ENCODE data around the gene C1QB.
"Not testable (repeated sequence)": the region's sequence is repeated elsewhere in the genome, so short reads cannot be mapped to it uniquely, and the experiment has no call there.

C1QB gene

DNA sequence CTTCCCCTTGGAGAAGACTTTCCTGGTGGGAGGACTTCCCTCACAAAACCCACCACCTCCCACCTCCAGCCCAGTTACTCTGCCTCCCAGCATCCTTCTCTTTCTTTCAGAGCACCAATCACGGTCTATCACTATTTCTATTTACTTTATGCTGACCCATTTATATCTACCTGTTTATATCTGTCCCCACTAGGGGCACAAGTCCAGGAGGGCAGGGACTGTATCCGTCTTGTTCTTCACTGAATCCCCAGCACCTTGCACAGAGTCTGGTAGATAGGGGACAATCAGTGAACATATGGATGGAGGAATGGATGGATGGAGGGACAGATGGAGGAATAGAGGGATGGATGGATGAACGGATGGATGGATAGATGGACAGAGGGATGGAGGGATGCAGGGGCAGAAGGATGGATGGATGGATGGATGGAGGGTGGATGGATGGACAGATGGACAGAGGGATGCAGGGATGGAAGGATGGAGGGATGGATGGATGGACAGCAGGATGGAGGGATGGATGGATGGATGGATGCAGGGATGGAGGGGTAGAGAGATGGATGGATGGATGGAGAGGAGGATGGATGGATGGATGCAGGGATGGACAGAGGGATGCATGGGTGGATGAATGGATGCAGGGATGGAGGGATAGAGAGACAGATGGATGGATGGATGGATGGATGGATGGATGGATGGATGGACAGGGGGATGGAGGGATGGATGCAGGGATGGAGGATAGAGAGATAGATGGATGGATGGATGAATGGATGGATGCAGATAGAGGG, 5.5 kb downstream of the C1QB start:
- no peak for DNase-seq (ENCODE audit: low read depth, low spot score)

DNA sequence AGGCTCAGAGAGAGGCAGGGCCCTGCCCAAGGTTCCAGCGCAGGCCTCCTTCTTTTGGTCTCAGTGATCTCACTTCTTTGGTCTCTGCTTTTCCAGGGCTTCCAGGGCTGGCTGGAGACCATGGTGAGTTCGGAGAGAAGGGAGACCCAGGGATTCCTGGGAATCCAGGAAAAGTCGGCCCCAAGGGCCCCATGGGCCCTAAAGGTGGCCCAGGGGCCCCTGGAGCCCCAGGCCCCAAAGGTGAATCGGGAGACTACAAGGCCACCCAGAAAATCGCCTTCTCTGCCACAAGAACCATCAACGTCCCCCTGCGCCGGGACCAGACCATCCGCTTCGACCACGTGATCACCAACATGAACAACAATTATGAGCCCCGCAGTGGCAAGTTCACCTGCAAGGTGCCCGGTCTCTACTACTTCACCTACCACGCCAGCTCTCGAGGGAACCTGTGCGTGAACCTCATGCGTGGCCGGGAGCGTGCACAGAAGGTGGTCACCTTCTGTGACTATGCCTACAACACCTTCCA, 7.7 kb downstream of the C1QB start:
- DNase-seq (ENCODE audit: low read depth, low spot score) = no peak
- H3K4me3 ChIP-seq (ENCODE audit: low read length) = no peak overlapping the region

More for the DNA sequence above, 5.5 kb downstream of the C1QB start:
- H3K4me3 ChIP-seq (ENCODE audit: low read length) = no peak overlapping the region

DNA sequence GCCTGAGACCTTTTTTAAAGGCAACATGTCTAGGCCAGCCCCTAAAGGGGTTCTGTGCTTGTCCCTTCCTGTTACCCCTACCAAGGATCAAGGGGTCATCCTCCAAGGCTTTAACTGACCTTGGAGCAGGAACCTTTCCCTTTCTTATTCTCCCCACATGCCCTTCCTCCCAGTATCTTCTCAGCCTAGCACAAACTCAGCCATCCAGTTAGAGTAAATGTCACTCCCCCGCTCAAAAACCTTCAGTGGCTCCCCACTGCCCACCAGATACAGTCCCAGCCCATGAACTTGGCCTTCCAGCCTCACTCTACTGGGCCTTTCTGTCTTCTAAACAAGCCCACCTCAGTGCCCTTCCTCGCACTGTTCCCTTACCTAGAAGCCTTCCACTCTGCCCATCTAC, 8.8 kb downstream of the C1QB start:
- no peak for DNase-seq (ENCODE audit: low read depth, low spot score)

DNA sequence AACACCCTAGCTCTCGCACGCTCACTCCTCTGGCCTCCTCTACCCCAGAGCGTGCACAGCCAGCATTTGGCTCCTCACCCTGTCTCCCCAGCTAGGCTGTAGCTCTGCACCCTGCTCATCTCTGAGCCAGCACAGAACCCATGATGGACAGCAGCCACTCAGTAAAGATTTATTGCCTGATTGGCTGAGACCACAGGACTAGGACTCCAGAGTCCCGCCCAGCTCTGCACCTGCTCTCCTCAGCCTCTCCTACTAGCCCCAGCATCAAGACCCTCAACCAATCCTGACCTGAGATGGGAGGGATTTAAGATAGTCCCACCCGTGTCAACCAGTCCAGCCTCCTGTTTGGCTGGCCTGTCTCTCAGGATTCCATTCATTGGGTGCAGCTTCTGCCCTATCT, 9.3 kb downstream of the C1QB start:
- peak; percentile 81 for DNase-seq (ENCODE audit: low read depth, low spot score)
- H3K4me3 ChIP-seq (ENCODE audit: low read length) = no peak overlapping the region

More for the DNA sequence above, 8.8 kb downstream of the C1QB start:
- no peak overlapping the region for H3K4me3 ChIP-seq (ENCODE audit: low read length)

DNA sequence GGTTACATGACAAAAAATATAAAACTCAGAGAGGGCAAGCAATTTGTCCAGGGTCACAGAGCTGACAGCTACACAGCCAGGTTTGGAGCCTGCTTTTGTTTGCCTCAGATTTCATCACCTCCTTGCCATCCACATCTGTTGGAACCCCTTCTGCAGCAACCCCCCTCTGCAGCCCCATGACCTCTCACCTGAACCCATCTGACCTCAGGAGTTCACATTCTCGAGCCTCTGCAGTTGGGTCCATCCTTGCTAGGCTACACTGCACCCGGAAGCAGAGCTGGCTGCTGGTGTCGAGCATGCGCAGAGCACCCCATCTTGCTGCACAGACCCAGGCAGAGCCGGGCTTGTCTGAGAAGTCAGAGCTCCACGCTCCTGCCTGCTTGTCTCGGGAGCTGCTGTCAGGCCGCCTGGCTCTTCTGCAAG, 10.0 kb downstream of the C1QB start:
- DNase-seq (ENCODE audit: low read depth, low spot score) = no peak
- no peak overlapping the region for H3K4me3 ChIP-seq (ENCODE audit: low read length)

DNA sequence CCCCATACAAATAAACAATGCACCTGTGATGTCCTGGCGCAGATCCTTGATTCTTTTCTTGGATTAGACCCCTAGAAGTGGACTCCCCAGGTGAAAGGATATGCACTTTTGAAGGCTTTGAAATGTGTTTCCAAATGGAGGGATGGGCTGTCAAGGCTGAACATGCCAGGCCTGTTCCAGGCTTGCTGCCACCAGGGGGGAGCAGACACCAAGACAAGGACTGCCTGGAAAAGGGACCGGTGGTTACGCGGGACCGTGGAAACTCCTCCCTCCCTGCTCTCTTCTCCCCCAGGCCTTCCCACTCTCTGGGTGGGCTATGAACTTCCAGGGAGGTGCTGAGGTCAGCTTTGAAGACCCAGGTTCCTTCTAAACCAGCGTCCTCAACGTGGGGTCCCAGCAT, 12.7 kb downstream of the C1QB start:
- no peak for DNase-seq (ENCODE audit: low read depth, low spot score)
- no peak overlapping the region for H3K4me3 ChIP-seq (ENCODE audit: low read length)

DNA sequence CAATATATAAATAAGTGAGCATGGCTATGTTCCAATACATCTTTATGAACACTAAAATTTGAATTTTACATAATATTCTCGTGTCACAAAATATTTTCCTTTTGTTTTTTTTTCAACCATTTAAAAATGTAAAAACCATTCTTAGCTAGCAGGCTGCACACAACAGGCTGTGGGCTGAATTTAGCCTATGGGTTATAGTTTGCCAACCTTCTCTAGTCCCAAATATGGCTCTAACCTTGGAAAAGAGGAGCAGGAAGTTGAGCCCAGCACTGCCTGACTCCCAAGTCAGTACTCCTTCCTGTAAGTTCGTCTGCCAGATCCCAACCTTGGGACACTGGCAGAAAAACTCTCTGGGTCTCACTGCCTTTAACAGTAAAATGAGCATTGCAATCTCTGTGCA, 13.4 kb downstream of the C1QB start:
- DNase-seq (ENCODE audit: low read depth, low spot score) = no peak
- H3K4me3 ChIP-seq (ENCODE audit: low read length) = no peak overlapping the region

DNA sequence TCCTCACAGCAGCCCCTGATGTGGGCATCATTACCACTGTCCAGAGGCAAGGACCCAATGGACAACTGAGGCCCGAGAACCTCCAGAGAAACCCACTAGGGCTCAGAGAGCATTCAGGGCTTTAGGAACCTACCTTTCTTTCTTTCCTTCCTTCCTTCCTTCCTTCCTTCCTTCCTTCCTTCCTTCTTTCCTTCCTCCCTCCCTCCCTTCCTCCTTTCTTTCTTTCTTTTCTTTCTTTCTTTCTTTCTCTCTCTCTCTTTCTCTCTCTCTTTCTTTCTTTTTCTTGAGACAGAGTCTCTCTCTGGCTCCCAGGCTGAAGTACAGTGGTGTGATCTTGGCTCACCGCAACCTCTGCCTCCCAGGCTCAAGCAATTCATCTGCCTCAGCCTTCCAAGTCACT, 15.8 kb downstream of the C1QB start:
- not testable (repeated sequence) for H3K4me3 ChIP-seq (ENCODE audit: low read length); DNase-seq (ENCODE audit: low read depth, low spot score)

DNA sequence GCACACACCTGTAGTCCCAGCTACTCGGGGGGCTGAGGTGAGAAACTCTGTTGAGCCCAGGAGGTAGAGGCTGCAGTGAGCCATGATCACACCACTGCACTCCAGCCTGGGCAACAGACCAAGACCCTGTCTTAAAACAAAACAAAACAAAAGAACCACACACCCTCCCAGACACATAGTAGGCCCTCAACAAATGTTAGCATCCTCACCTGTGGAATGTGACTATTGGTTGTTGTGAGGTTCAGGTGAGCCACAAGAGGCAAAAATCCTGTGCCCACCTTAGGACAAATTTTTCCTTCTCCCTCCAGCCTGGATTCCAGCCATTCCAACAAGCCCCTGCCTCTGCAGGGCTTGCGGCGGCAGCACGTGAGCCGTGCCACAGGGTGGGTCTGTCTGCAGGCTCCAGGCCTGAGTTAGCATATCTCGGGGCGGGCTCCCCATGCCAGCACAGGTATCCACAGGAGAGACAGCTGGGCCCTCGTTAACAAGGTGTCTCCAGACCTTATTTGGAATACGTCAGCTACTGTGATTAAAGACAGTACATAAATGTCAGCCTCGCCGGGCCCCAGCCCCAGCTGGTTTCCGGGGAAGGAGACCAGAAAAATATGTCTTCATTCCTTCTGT, 17.4 kb downstream of the C1QB start:
- H3K4me3 ChIP-seq (ENCODE audit: low read length) = no peak overlapping the region
- no peak for DNase-seq (ENCODE audit: low read depth, low spot score)

DNA sequence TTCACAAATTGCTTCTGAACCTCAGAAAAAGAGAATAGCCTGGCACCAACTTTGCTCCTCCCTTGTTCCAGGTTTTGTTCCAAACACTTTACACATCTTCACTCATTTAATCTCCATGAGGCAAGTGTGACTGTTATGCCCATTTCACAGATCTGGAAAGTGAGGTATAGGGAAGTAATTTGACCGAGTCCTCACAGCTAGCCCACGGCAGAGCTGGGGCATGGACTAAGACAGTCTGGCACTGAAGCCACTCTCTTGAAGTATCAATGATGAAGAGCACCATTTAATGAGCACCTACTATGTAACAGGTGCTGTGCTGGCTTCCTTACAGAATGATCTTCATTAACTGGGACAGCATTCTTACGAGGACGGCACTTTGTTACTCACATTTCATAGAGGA, 19.0 kb downstream of the C1QB start:
- no peak overlapping the region for H3K4me3 ChIP-seq (ENCODE audit: low read length)
- DNase-seq (ENCODE audit: low read depth, low spot score) = no peak

DNA sequence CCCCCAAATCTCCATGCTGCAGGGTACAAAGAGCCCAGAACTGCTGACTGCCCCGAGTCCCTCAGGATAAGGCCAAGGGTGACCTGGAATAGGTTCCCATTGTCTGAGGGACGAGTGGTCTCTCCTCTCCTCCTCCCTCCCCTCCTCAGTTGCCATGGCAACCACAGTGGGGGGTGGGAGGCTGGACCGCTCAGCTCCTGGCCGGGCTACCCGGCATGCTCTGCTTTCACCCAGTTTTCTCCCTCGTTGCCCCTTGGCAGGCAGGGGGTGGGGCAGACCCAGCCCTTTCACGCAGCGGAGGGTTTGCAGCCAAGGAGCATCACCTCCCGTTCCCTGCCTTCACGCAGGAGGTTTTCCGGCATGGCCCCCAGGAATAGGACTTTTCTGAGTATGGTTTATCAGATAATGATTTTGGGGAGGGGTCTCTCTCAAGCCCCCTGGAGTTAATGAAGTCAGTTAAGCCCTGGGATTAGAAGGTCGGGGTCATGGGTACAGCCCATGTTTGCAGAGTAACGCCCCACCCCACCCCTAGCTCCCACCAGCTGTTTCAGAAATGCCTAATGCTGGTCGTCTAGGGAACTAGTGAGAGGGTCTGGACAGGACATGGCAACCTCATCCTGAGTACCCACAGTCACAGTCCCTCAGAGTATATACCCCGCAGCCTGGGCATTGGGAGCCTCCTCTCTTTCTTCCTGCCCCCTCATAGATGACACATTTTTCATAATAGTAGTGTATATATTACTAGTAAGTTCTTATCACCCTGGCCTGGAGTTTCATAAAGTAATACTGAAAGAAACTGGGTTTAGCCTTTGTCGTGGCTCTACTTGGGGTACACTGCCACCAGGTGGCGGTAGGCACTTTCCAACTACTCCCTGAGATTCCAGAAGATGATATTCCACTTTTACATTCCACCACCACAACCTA, 20.7 kb downstream of the C1QB start:
- no peak for DNase-seq (ENCODE audit: low read depth, low spot score)
- H3K4me3 ChIP-seq (ENCODE audit: low read length) = no peak overlapping the region

DNA sequence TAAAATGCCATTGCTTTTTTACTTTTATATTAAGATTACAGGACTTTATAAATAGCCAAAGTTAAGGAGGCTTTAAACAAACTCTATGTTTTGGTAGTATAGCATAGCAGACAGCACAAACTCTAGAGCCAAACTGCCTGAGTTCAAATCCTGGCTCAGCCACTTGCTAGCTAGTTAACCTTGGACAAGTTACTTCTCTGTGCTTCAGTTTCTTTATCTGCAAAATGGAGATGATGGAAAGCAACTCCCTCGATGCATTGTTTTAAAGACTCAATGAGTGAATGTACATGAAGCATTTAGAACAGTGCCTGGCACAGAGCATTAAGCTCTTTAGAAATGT, 21.3 kb downstream of the C1QB start:
- DNase-seq (ENCODE audit: low read depth, low spot score) = no peak
- no peak overlapping the region for H3K4me3 ChIP-seq (ENCODE audit: low read length)

DNA sequence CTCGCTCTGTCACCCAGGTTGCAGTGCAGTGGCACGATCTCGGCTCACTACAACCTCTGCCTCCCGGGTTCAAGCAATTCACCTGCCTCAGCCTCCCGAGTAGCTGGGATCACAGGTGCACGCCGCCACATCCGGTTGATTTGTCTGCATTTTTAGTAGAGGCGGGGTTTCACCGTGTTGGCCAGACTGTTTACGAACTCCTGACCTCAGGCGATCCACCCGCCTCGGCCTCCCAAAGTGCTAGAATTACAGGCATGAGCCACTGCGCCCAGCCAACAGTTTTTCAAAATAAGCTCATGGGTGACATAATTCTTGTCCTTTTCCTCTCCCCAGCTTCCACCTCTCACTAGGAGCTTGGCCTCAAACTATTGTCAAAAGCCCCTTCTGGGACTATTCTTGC, 23.1 kb downstream of the C1QB start:
- not testable (repeated sequence) for DNase-seq (ENCODE audit: low read depth, low spot score); H3K4me3 ChIP-seq (ENCODE audit: low read length)

DNA sequence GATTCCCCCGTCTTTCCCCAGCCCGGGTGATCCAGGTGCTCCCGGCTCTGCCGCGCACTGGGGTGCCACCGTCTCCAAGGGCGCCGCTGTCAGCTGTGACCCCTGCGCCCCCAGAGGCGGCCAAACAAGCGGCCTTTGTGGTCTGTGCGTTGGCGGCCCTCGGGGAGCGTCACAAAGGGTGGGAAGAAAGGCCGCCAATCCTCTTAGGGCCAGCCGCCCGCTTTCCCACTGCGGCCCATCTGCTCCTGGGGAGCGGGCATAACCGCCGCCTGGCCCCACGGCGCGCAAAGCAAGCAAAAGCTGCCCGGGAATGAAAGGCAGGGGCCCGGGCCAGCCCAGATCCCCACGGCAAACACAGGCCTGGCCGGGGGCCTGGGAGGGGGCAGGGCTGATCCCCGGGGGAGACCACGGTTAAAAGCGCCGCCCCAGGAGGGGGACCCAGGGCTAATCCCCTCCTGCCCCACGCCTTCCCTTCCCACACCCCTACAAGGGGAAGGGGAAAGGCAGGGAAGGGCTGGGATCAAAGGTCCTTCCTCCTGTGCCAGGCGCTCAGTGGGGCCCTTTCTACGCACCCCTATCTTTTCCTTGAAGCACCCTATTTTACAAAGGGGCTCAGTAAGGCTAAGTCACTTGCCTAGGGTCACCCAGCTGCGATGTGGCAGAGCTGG, 24.0 kb downstream of the C1QB start:
- no peak overlapping the region for H3K4me3 ChIP-seq (ENCODE audit: low read length)
- no peak for DNase-seq (ENCODE audit: low read depth, low spot score)

DNA sequence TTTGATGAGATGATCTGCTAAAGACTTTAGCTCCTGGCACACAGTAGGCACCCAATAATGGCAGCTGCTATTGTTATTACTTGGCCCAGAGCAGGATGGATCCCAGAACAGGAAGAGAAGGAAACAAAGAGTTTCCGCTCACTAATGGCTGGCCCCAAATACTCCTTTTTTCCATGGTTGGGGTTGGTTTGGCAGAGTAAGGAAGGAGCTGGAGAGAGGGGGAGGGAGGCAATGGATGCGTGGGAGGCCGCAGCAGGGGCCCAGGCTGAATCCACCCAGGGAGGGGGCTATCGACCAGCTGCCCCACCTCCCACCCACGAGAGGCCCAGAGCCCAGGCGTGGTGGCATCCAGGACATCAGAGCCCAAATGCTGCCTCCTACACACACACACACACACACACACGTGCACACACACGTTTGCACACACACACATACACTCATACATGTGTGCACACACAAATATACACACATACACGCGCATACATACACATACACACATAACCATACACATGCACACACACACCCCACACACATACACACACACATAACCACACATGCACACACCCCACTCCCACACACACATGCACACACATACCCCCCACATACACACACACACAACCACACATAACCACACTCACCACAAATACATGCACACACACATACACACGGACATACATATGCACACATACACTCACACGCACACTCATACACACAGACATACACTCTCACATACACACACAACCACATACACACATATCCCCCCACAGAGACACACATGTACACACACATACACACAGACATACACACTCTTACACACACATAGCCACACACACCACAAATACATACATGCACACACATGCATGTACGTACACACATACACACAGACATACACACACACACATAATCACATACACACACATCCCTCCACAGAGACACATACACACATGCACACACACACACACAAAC, 25.2 kb downstream of the C1QB start:
- no peak for DNase-seq (ENCODE audit: low read depth, low spot score)
- H3K4me3 ChIP-seq (ENCODE audit: low read length) = no peak overlapping the region

DNA sequence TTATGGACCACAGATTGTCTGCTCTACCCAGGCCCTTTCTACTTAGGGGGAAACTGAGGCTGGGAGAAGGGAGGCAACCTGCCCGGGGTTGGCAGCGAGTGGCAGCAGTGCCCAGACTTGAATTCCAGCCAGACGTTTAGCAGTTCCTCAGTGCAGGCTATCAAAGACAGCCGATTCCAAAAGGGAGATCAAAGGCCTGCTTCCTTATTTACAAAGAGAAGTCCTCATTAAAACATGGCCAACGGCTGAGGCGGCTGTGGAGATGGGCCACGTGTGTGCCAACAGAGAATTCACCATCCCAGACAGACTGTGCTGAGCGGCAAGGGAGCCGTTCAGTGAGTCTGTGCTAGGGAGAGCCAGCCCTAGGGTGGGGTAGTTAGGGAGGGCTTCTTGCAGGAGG, 27.7 kb downstream of the C1QB start:
- H3K4me3 ChIP-seq (ENCODE audit: low read length) = no peak overlapping the region
- DNase-seq (ENCODE audit: low read depth, low spot score) = no peak

DNA sequence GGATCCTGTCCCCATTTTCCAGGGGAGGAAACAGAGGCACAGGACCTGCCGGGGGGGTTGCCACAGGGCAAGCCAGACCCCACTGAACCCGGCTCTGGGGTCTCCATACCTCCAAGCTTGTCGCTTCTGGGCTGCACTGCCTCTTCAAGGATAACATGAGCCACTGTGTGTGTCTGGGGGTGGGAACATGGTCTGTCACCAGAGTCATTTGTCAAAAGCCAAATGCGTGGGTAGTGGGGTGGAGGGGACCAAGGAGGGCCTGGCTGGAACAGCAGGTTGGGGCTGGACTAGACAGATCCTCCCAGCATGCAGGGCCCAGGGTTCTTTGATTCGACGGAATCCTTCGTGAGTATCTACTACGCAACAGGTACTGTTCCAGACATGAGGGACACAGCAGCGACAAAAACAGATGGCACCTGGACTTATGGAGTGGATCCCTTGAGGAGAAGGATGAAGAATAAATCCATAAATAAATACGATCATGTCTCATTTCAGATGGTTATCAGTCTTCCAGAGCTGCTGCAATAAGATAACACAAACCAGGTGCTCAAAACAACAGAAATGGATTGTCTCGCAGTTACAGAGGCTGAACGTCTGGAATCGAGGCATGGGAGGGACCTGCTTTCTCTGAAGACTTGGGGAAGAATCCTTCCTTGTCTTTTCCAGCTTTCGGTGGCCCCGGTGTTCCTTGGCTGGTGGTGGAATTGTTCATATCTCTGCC, 28.7 kb downstream of the C1QB start:
- no peak overlapping the region for H3K4me3 ChIP-seq (ENCODE audit: low read length)
- no peak for DNase-seq (ENCODE audit: low read depth, low spot score)

DNA sequence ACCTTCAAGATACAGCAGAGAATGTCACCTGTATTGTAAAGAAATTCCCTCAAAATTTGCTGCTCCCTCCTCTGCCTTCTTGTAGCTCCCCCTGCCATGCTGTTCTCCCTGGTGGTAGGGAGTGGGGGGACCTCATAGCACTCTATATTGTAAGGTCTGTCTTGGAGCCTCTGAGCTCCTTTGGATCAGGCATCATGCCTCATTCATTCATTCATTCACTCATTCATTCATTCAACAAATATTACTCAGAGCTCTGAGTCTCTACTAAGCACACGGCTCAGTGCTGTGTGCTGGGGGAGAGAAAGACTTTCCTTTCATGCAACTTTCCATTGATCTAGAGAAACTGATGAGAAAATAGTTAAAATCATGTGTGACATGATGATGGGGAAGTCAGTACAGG, 30.5 kb downstream of the C1QB start:
- no peak overlapping the region for H3K4me3 ChIP-seq (ENCODE audit: low read length)
- no peak for DNase-seq (ENCODE audit: low read depth, low spot score)
